HG03342 (cell line): Measurements from ENCODE around the gene AIG1.
A peak's percentile ranks its signal among the peaks of the same experiment; 100 is the strongest.
"Not testable (repeated sequence)": the region's sequence is repeated elsewhere in the genome, so short reads cannot be mapped to it uniquely, and the experiment has no call there.

Experiments used
- ATAC-seq: cut with Tn5 transposase; IDR thresholded peaks from one replicate; pipeline ENCODE4 v1.9.1; 2021; ENCODE audit warnings: mild to moderate bottlenecking, moderate library complexity; ENCODE audit not compliant: unreplicated experiment

AIG1 gene

DNA sequence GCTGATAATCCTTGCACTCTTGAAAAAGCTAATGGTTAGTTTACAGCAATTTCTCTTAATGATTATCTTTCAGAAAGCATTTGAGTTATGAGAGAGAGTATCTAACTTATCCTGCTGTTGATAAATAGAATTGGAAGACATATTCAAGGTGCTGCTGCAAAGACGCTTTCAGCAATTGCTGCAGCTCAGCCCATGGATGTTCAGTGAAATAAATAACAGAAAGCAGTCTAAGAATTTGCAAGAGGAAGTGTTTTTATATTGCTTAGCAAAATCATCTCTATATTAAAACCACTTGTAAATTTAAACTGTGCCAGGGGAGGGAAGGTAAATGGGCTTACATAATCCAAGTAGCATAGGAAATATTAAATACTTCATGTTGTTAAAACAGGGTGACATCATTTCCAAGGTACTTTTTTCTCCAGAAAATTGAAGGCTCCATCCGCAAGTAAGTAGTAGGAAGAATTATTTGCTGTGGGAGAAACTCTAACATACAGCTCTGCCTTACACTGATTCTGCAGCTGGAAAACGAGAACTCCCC lies 201.3 kb downstream of the AIG1 start:
- ATAC-seq: no peak

DNA sequence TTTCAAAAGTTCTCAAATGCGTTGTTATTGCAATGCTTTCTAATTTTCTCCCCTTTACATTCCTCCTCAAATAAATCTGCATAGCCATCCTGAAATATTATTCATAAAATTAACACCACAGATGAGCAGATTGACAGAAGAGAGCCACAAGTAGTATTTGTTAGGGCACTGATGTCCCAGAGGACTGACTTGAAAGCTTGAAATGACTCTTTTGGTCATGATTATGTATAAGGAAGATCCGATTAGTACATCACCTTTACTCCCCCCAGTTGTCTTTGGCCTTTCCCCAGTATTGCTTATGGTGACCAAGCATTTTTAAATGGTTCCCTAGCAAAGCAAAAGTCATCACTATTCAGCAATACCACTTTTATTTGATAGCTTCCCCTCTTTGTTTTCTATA lies 202.2 kb downstream of the AIG1 start:
- ATAC-seq: peak; percentile 52

DNA sequence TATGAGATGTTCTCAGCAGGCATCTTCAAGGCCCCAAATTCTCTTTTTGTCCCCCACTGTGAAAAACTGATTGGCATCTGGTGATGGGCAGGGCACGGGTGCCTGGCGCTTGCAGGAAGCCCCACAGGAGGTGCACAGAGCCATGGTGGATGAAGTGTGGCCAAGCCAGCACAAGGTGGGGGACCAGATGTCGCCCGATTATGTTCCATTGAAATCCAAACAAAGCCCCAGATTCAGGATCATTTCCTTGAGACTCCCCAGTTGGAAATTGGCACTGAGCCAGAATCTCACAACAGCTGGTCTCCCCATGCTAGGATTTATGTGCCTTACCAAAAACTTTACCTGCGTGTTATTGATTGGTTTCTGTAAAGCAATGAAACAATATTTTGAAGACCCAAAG lies 203.7 kb downstream of the AIG1 start:
- no peak for ATAC-seq

DNA sequence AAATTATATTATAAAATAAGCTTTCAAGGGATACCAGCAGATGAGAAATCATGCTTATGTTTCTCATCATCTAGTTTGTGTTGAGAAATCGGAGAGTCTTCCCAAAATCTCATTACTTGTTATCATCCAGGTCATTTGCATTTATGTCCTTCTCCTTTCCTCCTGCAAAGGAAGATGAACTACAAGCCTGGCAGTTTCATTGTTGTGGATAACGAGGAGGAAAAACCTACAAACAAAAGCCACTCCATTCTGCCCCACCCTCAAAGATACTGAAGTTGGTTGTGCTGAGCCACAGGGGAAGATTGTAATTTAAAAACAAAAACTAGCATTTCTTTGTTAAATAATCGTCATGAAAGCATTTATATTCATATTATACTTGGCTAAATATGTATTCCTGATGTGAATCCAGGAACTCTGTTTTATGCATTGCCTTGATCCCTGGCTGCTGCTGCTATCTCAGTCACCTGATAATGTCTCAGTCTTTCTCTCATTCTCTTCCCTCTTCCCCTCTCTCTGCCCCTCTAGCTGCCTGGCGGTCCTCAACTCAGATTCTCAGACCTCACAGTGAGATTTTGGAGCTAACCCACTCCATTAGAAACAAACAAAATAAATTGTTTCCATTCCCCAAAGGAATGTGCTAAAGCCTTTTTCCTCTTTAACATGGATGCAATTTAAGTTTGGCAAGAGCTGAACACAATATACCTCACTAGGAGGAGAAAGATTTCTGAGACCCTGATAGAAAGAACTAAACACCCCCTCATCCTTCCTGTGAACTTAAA lies 204.5 kb downstream of the AIG1 start:
- ATAC-seq: no peak

DNA sequence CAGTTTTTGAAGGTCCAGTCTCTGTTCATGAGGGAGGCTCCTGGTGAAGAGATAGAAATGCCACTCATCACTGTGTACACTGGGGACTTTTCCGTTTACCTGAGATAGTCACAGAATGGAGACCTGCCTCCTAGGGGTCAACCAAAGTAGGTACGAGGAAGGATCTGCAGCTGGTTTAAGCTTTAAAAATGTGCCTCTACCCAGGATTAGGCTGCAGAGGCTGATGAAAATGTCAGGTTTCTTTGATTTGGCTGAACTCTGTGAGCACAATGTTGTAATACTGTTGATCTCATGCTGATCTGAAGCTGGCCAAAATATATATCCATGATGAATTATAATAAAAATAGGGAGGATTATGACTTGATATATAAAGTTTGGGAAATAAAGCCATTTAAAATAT lies 207.1 kb downstream of the AIG1 start:
- no peak for ATAC-seq

DNA sequence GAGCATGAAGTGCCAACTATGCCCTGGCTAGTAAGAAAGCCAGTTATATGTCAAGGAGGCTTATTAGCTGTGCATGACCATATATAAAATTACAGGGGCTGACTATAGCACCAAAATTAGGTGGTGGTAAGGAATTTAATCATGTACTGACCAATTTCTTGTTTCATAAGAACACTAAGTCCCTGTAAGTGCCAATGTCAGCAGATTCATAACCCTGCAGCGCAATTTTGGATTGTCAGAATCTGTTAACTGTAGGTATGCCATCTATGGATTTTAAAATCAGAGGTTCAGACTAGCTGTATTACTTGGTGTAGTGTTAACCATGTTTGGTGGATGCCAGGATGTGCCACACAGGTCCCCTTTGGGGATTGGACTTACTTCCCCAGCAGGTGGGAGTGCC lies 207.8 kb downstream of the AIG1 start:
- ATAC-seq: no peak

DNA sequence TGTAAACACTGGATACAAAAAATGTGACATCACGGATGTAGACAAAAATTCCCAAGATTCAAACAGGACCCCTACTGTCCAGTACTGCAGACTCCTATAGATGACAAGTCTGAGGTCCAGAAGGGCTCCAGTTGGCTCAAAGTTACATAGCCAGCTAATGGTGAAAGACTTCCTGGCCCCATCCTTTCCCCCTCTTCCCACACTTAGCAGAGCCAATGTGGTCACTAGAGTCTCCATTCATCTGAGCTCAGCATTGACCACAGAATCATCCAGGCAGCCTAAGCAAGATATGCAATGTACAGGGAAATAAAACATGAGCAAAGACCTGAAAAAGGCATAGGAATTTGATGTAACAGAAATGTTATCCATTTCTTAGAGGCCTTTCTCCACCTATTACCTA lies 209.3 kb downstream of the AIG1 start:
- ATAC-seq: no peak

DNA sequence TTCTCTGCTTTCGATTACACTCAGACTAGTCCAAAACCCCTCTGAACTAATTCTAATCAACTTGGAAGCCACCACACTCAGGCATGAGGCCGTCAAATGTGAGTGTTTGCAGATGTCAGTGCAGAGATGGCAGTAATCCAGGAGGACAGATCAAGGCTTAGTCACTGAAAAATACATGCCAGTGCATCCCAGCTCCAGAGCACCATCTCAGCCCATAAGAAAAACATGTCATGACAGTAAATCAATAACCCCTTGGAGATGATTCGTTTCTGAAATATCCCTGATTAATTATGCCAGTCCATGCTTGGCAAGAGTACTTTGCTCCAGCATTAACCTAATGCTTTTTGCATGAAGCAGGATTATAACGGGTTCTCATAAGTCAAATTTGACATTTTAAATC lies 210.3 kb downstream of the AIG1 start:
- no peak for ATAC-seq

DNA sequence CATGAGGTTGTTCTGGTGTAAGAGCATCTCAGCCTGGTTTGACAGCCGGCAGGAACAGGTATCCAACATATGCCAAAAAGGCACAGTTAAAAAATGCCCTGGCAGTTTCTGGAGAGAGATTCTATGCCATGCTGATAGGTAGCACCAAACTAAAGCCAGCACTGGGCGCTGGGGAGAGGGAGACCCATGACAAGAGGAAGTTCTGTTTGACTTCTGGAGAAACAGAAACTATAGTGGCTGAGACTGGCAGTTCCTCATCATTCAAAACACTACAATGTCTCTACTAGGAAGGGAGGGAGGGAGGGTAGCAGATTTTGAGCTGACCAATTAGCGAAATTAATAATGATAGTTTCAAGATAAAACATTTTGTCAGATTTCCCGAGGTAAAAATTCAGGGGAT lies 215.7 kb downstream of the AIG1 start:
- ATAC-seq: peak; percentile 95

DNA sequence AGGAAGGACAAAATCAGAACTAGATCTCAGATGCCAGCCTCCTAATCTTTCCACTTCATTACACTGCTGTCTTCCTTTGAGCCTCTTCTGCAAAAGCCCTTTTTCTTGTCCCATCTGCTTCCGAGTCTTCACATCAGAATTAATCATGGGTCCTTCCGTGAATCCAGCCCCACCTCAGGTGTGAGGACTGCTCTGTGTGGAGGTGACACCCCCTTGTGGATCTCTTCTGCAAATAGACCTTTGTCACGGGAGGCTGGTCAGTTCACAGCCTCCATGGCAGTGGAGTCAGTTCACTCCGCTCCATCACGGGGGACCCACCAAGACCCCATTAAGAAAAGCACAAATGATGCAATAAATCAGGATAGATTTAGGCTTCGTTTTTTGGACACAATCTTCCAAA lies 218.7 kb downstream of the AIG1 start:
- ATAC-seq: no peak

DNA sequence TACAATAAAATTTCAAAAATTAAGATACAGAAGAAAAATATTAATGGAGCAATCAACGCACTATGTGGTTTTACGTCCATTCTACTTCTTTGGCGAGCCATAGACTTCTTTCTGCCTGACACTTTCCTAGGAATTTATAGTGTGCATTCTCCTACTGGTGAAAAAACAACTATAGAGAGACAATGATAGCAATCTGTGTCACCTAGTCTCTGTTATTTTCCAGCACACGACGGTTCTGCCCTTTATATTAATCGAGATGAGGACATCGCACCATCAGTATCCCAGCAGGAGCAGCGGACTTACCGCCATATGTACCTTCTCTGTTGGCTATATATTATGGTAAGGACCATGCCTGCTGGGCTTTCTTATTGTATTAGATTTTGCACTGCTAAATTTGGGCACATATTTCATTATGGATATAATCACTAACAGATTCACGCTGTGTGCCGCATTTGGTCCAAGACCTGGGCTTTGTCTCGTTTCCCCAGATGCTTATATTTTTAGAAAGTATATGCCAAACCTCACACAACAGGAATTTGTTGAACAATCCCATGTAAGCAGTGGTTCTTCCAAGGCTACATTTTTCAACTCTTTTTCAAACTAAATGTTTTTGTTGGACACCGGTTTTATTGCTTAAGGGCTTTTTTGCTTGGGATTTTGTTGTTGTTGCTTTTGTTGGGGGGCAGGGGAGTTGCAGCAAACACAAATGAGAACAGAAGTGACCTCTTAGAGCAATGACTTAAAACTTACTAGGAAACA lies 223.4 kb downstream of the AIG1 start:
- no peak for ATAC-seq

DNA sequence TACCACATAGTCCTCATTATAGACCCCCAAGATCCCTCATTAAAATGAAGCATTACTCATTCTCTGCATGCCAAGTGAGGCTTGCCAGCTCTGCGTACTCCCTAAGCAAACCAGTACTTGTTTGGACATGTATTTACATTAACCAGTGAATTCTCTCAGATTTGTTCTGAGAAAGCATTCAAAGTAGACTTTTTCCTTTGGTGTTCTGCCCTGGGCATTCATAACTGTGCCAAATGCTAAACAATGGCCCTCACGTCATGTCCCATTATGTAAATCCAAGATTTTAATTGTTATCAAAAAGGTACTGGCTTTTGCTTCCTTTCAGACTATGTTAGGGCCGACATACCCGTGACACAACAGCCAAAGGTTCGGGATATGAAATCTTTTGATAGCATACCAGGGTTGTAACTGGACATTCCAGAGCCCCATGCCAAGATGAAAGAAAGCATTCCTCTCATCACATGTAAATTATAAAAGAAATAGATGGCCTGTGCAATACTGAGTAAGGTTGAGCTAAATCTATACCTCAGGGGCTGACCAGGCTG lies 225.6 kb downstream of the AIG1 start:
- ATAC-seq: no peak

DNA sequence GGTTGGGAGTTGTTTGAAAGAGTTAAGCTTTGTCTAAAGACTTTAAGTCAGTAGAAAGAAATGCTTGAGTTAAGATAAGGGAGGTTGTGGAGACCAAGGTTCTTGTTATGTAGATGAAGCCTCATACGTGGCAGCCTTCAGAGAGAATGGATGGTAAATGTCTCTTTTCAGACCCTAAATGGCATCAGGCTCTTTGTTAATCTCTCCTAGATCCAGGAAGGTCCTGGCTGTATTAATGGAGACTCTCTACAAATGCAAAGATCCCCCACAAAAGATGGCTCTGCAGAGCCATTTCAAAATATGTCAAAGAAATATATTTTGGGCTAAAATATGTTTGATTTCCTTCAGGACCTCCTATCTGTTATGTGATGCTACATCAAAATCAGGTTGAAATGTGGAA lies 228.2 kb downstream of the AIG1 start:
- ATAC-seq: no peak

DNA sequence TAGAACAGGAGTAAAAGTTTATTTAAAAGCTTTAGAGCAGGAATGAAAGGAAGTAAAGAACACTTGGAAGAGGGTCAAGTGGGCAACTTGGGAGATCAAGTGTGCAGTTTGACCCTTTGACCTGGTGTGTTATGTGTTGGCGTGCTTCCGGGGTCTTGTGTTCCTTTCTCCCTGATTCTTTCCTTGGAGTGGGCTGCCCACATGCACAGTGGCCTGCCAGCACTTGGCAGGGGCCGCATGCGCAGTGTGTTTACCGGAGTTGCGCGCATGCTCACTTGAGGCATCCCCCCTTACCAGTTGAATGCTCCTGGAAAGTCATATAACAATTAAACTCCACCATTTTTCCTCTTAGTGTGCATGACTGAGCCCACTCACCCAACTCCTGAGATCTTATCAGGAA lies 229.5 kb downstream of the AIG1 start:
- ATAC-seq: no peak

DNA sequence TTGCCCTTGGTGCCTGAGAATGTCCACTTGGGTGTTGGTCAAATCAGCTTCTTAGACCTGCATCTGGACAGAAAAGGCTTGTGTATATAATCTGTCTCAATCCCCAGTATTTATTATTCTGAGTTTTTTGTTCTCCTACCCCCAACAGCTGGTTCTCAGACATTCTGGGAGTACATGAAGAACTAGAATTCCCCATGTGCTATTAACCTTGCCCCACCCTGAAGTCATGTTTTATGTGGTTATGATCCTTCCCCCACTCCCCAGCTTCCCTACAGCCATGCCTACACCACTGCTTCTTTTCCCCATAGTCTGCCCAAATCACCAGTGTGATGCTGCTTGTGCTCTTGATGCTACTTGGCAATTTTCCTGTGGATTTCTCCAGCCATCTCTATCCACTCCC lies 232.8 kb downstream of the AIG1 start:
- ATAC-seq: no peak

DNA sequence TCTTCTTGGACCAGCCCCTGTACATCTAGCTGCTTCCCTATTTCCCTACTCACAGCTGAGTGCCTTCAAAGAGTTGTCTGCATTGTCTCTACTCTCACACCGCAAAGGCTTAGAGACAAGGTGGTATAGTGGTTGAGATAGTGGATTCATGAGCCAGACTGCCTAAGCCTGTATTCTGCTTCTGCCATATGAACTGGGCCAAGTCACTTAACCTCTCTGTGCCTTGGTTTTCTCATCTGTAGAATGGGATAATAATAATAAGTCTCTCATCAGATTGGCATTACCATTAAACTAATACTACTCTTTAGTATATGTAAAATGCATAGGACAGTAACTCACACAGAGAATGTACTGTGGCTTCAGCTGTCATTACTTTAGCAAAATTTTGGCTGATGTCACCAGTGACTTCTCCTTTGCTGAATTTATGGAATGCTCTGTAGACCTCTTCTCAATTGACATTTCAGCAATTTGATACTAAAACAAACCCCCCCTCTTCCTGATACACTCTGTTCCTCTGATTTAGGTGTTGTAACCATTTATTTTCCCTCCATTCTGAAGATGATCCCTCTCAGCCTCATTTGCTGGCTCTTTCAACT lies 233.7 kb downstream of the AIG1 start:
- ATAC-seq: no peak

DNA sequence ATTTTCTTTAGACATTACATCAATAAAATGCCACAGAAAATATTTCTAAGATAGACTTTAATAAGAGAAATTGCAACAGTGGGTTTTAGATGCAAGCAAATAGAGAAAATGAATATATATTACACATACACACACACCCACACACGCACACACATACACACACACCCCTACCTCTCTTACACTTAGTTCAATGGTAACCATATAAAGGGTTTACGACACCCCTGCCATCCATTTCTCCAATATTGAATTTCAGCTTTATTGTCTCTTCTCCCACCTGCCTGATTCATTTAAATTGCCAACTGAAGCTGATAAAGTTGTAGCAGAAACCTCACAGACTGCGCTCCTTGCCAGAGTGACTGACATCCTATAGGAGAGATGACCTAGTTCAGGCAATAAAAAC lies 235.2 kb downstream of the AIG1 start:
- ATAC-seq: no peak

DNA sequence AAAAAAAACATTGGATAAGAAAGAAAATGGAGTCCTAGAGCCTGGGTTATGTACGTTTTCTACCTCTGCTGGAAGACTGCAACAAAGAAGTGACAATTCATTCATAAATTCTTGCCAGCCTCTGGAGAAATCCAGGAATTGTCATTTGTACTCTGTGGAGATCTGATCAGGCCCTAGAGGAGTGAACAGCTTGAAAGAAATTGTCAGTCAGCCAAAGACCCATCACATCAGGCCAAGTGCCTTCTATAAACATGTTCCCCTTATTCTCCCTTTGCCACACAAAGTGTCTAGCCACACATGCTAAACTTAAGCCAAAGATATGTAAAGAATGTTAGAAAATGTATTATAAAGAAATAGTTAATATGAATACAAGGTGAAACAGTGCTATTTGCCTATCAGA lies 237.4 kb downstream of the AIG1 start:
- ATAC-seq: no peak

DNA sequence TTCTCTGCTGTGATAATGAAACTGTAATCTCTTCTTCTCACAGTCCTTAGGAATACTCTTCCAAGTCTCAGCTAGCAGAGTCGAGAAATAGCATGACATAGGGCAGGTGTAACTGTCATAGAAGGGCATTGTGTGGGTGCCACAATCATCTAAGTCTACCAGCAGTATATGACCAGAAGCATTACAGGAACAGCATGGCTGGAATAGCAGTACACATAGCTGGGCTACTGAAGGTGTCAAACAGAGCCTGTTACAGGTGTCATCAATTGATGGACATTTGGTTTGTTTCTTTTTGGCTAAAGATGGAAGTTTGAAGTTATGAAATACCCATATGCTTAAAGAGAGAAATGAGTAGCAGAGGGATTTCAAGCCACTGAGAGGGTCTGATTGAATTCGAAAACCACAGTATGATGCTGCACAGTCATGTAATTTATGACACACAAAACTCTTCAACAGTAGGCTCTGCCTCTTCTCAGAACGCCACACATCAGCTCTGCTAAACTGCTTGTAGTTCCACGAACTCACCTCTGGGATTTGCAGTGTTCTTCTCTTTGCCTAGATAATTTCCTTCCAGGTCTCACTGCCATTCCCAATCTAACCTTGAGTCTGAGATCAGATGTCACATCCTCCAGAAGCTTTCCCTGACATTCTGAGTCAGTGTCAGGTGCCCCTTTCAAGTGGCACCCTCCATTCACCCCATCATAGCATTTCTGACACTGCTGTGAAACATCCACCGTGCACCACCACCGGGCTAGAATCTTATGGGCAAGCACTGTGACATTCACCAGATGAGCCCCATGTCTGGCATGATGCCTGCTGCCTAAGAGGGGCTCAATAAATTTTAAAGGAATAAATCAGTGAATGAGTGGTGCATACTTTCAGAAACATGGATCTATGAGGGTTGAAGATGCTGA lies 238.8 kb downstream of the AIG1 start:
- peak; percentile 87 for ATAC-seq

DNA sequence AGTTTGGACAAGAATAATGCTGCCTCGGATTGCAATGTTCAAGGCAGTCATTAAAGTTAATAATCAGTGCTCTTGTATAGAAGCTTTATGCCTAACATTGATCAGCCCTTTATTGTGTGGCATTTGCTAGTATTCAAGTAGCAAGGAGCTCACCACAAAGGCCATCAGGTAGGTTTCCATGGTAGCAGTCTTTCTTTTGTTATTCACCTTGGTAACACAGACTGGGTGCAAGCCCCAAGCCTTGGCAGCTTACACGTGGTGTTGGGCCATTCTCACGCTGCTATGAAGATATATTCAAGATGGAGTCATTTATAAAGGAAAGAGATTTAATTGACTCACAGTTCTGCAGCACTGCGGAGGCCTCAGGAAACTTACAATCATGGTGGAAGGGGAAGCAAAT lies 240.5 kb downstream of the AIG1 start:
- no peak for ATAC-seq

DNA sequence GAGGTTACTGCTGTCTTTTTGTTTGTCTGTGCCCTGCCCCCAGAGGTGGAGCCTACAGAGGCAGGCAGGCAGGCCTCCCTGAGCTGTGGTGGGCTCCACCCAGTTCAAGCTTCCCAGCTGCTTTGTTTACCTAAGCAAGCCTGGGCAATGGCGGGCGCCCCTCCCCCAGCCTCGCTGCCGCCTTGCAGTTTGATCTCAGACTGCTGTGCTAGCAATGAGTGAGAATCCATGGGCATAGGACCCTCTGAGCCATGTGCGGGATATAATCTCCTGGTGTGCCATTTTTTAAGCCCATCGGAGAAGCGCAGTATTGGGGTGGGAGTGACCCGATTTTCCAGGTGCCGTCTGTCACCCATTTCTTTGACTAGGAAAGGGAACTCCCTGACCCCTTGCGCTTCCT lies 247.1 kb downstream of the AIG1 start:
- not testable (repeated sequence) for ATAC-seq
